ENCODE data around the gene SLC9A3. TPM values are rescaled to one million over a fixed set of nuclear protein-coding genes. Genes with fewer than 3 reads are reported as not detected.

SLC9A3 gene
- total and polyA plus RNA-seq, 2 of the 13 experiments (the other 11 are each of a cell fraction or from before 2014, with no cell fraction given), result 1.5 to 1.8 TPM

GRCh38 chr5:556909-557441 is 32.7 kb upstream of the SLC9A3 start (continued):
- TF ChIP-seq ZNF280B (CRISPR knock-in tag; IDR thresholded peaks at IDR 0.05; ENCODE audit: borderline replicate concordance), result no peak
- no peak for TF ChIP-seq CBX1 (IDR thresholded peaks at IDR 0.05; ENCODE audit: low read depth)
- TF ChIP-seq, protein P1, sequence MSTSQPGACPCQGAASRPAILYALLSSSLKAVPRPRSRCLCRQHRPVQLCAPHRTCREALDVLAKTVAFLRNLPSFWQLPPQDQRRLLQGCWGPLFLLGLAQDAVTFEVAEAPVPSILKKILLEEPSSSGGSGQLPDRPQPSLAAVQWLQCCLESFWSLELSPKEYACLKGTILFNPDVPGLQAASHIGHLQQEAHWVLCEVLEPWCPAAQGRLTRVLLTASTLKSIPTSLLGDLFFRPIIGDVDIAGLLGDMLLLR (CRISPR knock-in tag; IDR thresholded peaks at IDR 0.05), result no peak
- TF ChIP-seq ZBTB3 (CRISPR knock-in tag; IDR thresholded peaks at IDR 0.05; ENCODE audit: borderline replicate concordance, low read depth), result no peak
- no peak for TF ChIP-seq KLF11 (CRISPR knock-in tag; IDR thresholded peaks at IDR 0.05)
- no peak for TF ChIP-seq ZNF318 (CRISPR knock-in tag; IDR thresholded peaks at IDR 0.05)
- no peak for TF ChIP-seq ETV6 (CRISPR knock-in tag; conservative IDR thresholded peaks at IDR 0.05)
- no peak for TF ChIP-seq ZBTB10 (CRISPR knock-in tag; IDR thresholded peaks at IDR 0.05; ENCODE audit: borderline replicate concordance)
- peak; percentile 90 for TF ChIP-seq SP5 (CRISPR knock-in tag; IDR thresholded peaks at IDR 0.05; ENCODE audit: borderline replicate concordance, low read depth)
- TF ChIP-seq ZNF354B (CRISPR knock-in tag; IDR thresholded peaks at IDR 0.05), result no peak
- TF ChIP-seq SKI (IDR thresholded peaks at IDR 0.05; ENCODE audit: partially characterized antibody), result peak; percentile 64
- no peak for TF ChIP-seq ZFP41 (CRISPR knock-in tag; IDR thresholded peaks at IDR 0.05; ENCODE audit: borderline replicate concordance)
- TF ChIP-seq, protein P2, sequence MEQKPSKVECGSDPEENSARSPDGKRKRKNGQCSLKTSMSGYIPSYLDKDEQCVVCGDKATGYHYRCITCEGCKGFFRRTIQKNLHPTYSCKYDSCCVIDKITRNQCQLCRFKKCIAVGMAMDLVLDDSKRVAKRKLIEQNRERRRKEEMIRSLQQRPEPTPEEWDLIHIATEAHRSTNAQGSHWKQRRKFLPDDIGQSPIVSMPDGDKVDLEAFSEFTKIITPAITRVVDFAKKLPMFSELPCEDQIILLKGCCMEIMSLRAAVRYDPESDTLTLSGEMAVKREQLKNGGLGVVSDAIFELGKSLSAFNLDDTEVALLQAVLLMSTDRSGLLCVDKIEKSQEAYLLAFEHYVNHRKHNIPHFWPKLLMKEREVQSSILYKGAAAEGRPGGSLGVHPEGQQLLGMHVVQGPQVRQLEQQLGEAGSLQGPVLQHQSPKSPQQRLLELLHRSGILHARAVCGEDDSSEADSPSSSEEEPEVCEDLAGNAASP (CRISPR knock-in tag; IDR thresholded peaks at IDR 0.05; ENCODE audit: borderline replicate concordance), result peak; percentile 28; the same call in 1 of the 2 replicates
- TF ChIP-seq ARNT (IDR thresholded peaks at IDR 0.05), result no peak
- no peak for TF ChIP-seq NKX3-1 (CRISPR knock-in tag; IDR thresholded peaks at IDR 0.05)

Data from HepG2 (cell line).